GM21390 (cell line): Measurements from ENCODE around the gene ST7L.

Experiments
- ATAC-seq: cut with Tn5 transposase; IDR thresholded peaks from one replicate; pipeline ENCODE4 v1.9.1; 2021; ENCODE audit not compliant: unreplicated experiment

Gene ST7L

GRCh38 chr1:112548547-112548946, 70.4 kb downstream of the ST7L start:
- ATAC-seq: no peak

- no peak for ATAC-seq
Observed at GRCh38 chr1:112546076-112546475, 72.9 kb downstream of the ST7L start.

- no peak for ATAC-seq
Observed at GRCh38 chr1:112544751-112545150, 74.2 kb downstream of the ST7L start.

- ATAC-seq: no peak
Observed at GRCh38 chr1:112544011-112544688, 74.8 kb downstream of the ST7L start.

- ATAC-seq: no peak
Observed at GRCh38 chr1:112542206-112542973, 76.6 kb downstream of the ST7L start.

GRCh38 chr1:112541299-112541698, 77.6 kb downstream of the ST7L start:
- no peak for ATAC-seq

- no peak for ATAC-seq
Observed at GRCh38 chr1:112540226-112540794, 78.6 kb downstream of the ST7L start.

GRCh38 chr1:112538883-112539282, 80.1 kb downstream of the ST7L start:
- no peak for ATAC-seq

- ATAC-seq: no peak
Observed at GRCh38 chr1:112537456-112537855, 81.5 kb downstream of the ST7L start.

GRCh38 chr1:112536561-112536960, 82.4 kb downstream of the ST7L start:
- ATAC-seq: no peak

GRCh38 chr1:112533029-112533428, 85.9 kb downstream of the ST7L start:
- ATAC-seq: no peak

- ATAC-seq: no peak
Observed at GRCh38 chr1:112532064-112532463, 86.9 kb downstream of the ST7L start.

GRCh38 chr1:112530832-112531231, 88.1 kb downstream of the ST7L start:
- ATAC-seq: no peak

GRCh38 chr1:112529301-112529700, 89.6 kb downstream of the ST7L start:
- ATAC-seq: no peak

GRCh38 chr1:112528076-112528475, 90.9 kb downstream of the ST7L start:
- no peak for ATAC-seq

- ATAC-seq: no peak
Observed at GRCh38 chr1:112527266-112528010, 91.5 kb downstream of the ST7L start.

GRCh38 chr1:112524986-112525385, 94.0 kb downstream of the ST7L start:
- ATAC-seq: no peak

GRCh38 chr1:112524251-112524650, 94.7 kb downstream of the ST7L start:
- ATAC-seq: no peak

GRCh38 chr1:112522621-112523020, 96.3 kb downstream of the ST7L start:
- no peak for ATAC-seq

- no peak for ATAC-seq
Observed at GRCh38 chr1:112520166-112520565, 98.8 kb downstream of the ST7L start.

- no peak for ATAC-seq
Observed at GRCh38 chr1:112518186-112518585, 100.8 kb downstream of the ST7L start.

GRCh38 chr1:112517646-112518045, 101.3 kb downstream of the ST7L start:
- ATAC-seq: no peak
